ENCODE results near the gene GLYR1.

Gene GLYR1

DNA sequence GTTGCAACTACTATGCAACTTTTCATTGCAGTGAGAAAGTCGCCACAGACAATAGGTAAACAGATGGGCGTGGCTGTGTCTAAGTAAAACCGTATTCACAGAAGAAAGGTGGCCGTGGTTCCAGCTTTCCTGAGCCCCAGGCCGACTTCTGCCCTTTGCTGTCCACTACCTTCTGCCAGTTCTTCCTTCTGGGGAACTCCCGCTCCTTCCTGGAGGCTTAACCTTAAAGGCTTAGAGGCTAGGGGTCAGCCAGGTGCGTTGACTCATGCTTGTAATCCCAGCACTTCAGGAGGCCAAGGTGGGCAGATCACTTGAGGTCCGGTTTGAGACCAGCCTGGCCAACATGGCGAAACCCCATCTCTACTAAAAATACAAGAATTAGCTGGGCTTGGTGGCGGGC is 56.8 kb downstream of the GLYR1 start:
- TF ChIP-seq CEBPB (IDR thresholded peaks at IDR 0.05) (no peak), ZBTB7A (IDR thresholded peaks at IDR 0.05; ENCODE audit: low read depth) (no peak), FOXM1 (IDR thresholded peaks at IDR 0.05; ENCODE audit: borderline replicate concordance, low read depth) (no peak), YY1 (IDR thresholded peaks at IDR 0.05; ENCODE audit: low read depth) (no peak), CREB1 (IDR thresholded peaks at IDR 0.05; ENCODE audit: low read depth) (no peak), NFIC (IDR thresholded peaks at IDR 0.05) (no peak), RAD21 (IDR thresholded peaks at IDR 0.05; ENCODE audit: low read depth) (no peak), TAF1 (IDR thresholded peaks at IDR 0.05; ENCODE audit: low read depth) (no peak), EP300 (IDR thresholded peaks at IDR 0.05; ENCODE audit: borderline replicate concordance) (no peak), TCF12 (IDR thresholded peaks at IDR 0.05; ENCODE audit: low read depth) (no peak), TEAD4 (IDR thresholded peaks at IDR 0.05) (no peak), EGR1 (IDR thresholded peaks at IDR 0.05) (no peak)
- TF ChIP-seq, protein P1, sequence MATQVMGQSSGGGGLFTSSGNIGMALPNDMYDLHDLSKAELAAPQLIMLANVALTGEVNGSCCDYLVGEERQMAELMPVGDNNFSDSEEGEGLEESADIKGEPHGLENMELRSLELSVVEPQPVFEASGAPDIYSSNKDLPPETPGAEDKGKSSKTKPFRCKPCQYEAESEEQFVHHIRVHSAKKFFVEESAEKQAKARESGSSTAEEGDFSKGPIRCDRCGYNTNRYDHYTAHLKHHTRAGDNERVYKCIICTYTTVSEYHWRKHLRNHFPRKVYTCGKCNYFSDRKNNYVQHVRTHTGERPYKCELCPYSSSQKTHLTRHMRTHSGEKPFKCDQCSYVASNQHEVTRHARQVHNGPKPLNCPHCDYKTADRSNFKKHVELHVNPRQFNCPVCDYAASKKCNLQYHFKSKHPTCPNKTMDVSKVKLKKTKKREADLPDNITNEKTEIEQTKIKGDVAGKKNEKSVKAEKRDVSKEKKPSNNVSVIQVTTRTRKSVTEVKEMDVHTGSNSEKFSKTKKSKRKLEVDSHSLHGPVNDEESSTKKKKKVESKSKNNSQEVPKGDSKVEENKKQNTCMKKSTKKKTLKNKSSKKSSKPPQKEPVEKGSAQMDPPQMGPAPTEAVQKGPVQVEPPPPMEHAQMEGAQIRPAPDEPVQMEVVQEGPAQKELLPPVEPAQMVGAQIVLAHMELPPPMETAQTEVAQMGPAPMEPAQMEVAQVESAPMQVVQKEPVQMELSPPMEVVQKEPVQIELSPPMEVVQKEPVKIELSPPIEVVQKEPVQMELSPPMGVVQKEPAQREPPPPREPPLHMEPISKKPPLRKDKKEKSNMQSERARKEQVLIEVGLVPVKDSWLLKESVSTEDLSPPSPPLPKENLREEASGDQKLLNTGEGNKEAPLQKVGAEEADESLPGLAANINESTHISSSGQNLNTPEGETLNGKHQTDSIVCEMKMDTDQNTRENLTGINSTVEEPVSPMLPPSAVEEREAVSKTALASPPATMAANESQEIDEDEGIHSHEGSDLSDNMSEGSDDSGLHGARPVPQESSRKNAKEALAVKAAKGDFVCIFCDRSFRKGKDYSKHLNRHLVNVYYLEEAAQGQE (IDR thresholded peaks at IDR 0.05; ENCODE audit: low read depth), result no peak
- TF ChIP-seq, protein P2, sequence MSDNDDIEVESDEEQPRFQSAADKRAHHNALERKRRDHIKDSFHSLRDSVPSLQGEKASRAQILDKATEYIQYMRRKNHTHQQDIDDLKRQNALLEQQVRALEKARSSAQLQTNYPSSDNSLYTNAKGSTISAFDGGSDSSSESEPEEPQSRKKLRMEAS (IDR thresholded peaks at IDR 0.05), result no peak
- TF ChIP-seq, protein P3, sequence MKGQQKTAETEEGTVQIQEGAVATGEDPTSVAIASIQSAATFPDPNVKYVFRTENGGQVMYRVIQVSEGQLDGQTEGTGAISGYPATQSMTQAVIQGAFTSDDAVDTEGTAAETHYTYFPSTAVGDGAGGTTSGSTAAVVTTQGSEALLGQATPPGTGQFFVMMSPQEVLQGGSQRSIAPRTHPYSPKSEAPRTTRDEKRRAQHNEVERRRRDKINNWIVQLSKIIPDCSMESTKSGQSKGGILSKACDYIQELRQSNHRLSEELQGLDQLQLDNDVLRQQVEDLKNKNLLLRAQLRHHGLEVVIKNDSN (IDR thresholded peaks at IDR 0.05), result no peak

DNA sequence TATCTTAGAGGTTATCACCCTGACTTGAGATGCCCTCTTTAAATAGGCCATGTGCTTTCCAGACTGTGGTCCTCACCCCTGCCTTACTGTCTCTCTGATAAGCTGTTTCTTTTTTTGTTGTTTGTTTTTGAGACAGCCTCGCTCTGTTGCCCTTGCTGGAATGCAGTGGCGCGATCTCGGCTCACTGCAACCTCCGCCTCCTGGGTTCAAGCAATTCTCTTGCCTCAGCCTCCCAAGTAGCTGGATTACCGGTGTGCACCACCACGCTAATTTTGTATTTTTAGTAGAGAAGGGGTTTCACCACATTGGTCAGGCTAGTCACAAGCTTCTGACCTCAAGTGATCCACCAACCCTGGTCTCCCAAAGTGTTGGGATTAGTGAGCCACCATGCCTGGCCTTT is 58.2 kb downstream of the GLYR1 start:
- TF ChIP-seq ZBTB7A (IDR thresholded peaks at IDR 0.05; ENCODE audit: low read depth) (no peak), TCF12 (IDR thresholded peaks at IDR 0.05; ENCODE audit: low read depth) (no peak), TAF1 (IDR thresholded peaks at IDR 0.05; ENCODE audit: low read depth) (no peak), CEBPB (IDR thresholded peaks at IDR 0.05) (no peak), RAD21 (IDR thresholded peaks at IDR 0.05; ENCODE audit: low read depth) (no peak), EP300 (IDR thresholded peaks at IDR 0.05; ENCODE audit: borderline replicate concordance) (no peak), EGR1 (IDR thresholded peaks at IDR 0.05) (no peak)
- TF ChIP-seq, protein P2 (IDR thresholded peaks at IDR 0.05), result no peak

DNA sequence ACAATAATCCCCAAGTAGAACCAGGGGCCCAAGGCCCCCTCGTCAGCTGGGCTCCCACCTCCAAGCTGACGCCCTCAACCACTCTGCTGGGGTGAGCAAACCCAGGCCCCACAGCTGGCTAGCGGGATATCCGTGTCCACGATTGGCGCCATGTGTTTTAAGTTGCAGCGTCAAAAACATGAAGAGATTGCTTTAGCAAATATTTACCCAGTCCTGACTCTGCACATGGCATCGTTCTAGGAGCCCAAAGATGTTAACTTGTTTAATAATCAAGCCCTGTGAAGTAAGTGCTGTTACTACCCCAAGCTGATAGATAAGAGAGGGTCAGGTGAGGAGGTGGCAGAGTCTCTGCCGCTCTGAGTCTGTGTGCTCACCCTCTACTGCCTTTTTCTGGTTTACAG is 58.6 kb downstream of the GLYR1 start:
- TF ChIP-seq, protein P3 (IDR thresholded peaks at IDR 0.05), result no peak
- TF ChIP-seq EP300 (IDR thresholded peaks at IDR 0.05; ENCODE audit: borderline replicate concordance) (no peak), YY1 (IDR thresholded peaks at IDR 0.05; ENCODE audit: low read depth) (no peak)
- TF ChIP-seq, protein P2 (IDR thresholded peaks at IDR 0.05), result no peak
- TF ChIP-seq, protein P1 (IDR thresholded peaks at IDR 0.05; ENCODE audit: low read depth), result no peak

DNA sequence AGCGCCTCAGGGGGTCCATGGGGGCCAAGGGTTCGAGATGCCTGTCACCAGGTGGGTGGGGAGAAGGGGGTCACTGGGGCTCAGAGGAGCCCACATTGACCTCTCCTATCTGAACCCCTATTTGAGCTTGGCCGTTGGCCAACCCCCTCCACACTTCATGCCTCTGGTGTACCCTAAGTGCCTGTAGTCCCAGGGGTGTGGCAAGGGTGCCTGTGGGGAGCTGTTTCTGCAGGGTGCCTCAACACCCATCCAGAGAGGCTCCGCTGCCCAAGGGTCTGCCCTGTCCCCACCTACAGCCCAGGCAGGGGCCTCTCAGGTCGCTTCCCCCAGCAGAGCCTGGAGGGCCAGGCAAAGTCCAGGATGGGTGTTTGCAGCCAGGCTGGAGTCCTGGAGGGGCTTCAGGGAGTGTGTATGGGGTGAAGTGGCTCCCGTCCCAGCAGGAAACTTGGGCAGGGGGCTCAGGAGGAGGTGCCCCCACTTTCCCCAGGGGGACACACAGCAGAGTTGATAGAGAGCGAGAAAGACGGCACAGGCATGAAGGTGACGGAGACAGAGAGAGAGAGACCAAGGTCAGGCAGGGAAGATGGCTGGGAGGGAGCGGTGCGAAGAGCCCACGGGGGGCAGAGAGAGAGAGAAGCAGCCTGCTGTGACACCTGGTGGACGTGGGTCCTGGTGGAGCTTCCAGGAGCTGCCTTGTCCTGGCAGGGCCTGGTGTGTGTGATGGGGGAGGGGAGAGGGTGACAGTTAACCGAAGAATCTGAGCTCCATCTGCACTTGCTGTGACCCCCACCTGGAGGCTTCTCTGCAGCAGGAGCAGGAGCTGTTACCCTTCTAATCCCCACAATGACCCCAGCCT is 59.2 kb downstream of the GLYR1 start, which contains the start of gene SEPTIN12:
Gene SEPTIN12 (minus strand): TSS at position 719 of the 856 bp plus-strand sequence. CDS start 700 bp downstream, at position 19.
- no peak for TF ChIP-seq FOXM1 (IDR thresholded peaks at IDR 0.05; ENCODE audit: borderline replicate concordance, low read depth)
- TF ChIP-seq, protein P3 (IDR thresholded peaks at IDR 0.05), result no peak
- no peak for TF ChIP-seq YY1 (IDR thresholded peaks at IDR 0.05; ENCODE audit: low read depth)
- no peak for TF ChIP-seq RAD21 (IDR thresholded peaks at IDR 0.05; ENCODE audit: low read depth)
- no peak for TF ChIP-seq EP300 (IDR thresholded peaks at IDR 0.05; ENCODE audit: borderline replicate concordance)
- TF ChIP-seq, protein P1 (IDR thresholded peaks at IDR 0.05; ENCODE audit: low read depth), result no peak
- no peak for TF ChIP-seq CEBPB (IDR thresholded peaks at IDR 0.05)
- no peak for TF ChIP-seq TAF1 (IDR thresholded peaks at IDR 0.05; ENCODE audit: low read depth)
- TF ChIP-seq, protein P2 (IDR thresholded peaks at IDR 0.05), result no peak
- no peak for TF ChIP-seq EGR1 (IDR thresholded peaks at IDR 0.05)
- TF ChIP-seq ZBTB7A (IDR thresholded peaks at IDR 0.05; ENCODE audit: low read depth), result no peak
- TF ChIP-seq TEAD4 (IDR thresholded peaks at IDR 0.05), result no peak
- TF ChIP-seq TCF12 (IDR thresholded peaks at IDR 0.05; ENCODE audit: low read depth), result no peak
- TF ChIP-seq NFIC (IDR thresholded peaks at IDR 0.05), result no peak
- no peak for TF ChIP-seq CREB1 (IDR thresholded peaks at IDR 0.05; ENCODE audit: low read depth)

Data from Ishikawa (cell line).